Keratinocyte (primary cell): Measurements from ENCODE around the gene TNFRSF4. TPM values are rescaled to one million over a fixed set of nuclear protein-coding genes. Genes with fewer than 3 reads are reported as not detected.

Experiments used
- DNase-seq: peaks from one replicate; pipeline ENCODE4 v3.0.0-alpha.2; 2011; ENCODE audit warnings: low read depth, missing footprints, low spot score
- FAIRE-seq: peaks from 2 replicates; lab custom pipeline; 2011; peaks lifted over from hg19 to GRCh38; lab: Jason Lieb, UNC
- H2AFZ ChIP-seq: 2 replicates; pipeline ENCODE4 v1.6.0; 2012; ENCODE audit warnings: low read length, control low read depth, inconsistent platforms; ENCODE audit not compliant: control insufficient read depth
- H3K27ac ChIP-seq: 2 replicates; pipeline ENCODE4 v1.5.1; 2011; ENCODE audit warnings: low read length; ENCODE audit not compliant: control insufficient read depth, insufficient read depth
- H3K27me3 ChIP-seq: 3 replicates; pipeline ENCODE4 v1.6.0; 2011; ENCODE audit warnings: low read length; ENCODE audit not compliant: control insufficient read depth, insufficient read depth; ENCODE audit errors: extremely low read depth
- H3K36me3 ChIP-seq, 2 experiments: 2 replicates in 1 of 2; 3 replicates in 1 of 2; pipeline ENCODE4 v1.5.1; 2011; ENCODE audit warnings: low read length in 2 of 2, mild to moderate bottlenecking in 1 of 2; ENCODE audit not compliant: control insufficient read depth in 2 of 2, insufficient read depth in 2 of 2; ENCODE audit errors: extremely low read depth in 1 of 2
- H3K4me1 ChIP-seq: 3 replicates; pipeline ENCODE4 v1.5.1; 2011; ENCODE audit warnings: low read length; ENCODE audit not compliant: control insufficient read depth, insufficient read depth; ENCODE audit errors: extremely low read depth
- H3K4me2 ChIP-seq: 3 replicates; pipeline ENCODE4 v1.6.0; 2011; ENCODE audit warnings: low read depth, low read length; ENCODE audit not compliant: control insufficient read depth, insufficient read depth; ENCODE audit errors: extremely low read depth
- H3K4me3 ChIP-seq, 3 experiments: fragments of 200-600 bp in 1 of 3; sonication (generic) in 1 of 3; 2 replicates in 2 of 3; 3 replicates in 1 of 3; pipeline ENCODE4 v1.5.1; 2011 to 2016; ENCODE audit warnings: low read length in 3 of 3, mild to moderate bottlenecking in 3 of 3, control low read depth in 2 of 3, inconsistent platforms in 1 of 3, low read depth in 1 of 3, mixed read lengths in 1 of 3, mixed run types in 1 of 3, moderate library complexity in 1 of 3; ENCODE audit not compliant: control insufficient read depth in 2 of 3, insufficient read depth in 2 of 3; ENCODE audit errors: extremely low read depth in 1 of 3
- H3K79me2 ChIP-seq: 2 replicates; pipeline ENCODE4 v1.6.0; 2012; ENCODE audit warnings: low read length; ENCODE audit not compliant: control insufficient read depth, insufficient read depth
- H3K9ac ChIP-seq: 3 replicates; pipeline ENCODE4 v1.6.0; 2011; ENCODE audit warnings: low read length; ENCODE audit not compliant: control insufficient read depth, insufficient read depth; ENCODE audit errors: extremely low read depth
- H3K9me1 ChIP-seq: 3 replicates; pipeline ENCODE4 v1.6.0; 2011; ENCODE audit warnings: low read length; ENCODE audit not compliant: control insufficient read depth, insufficient read depth; ENCODE audit errors: extremely low read depth
- H3K9me3 ChIP-seq: 2 replicates; pipeline ENCODE4 v1.5.1; 2012; ENCODE audit warnings: low read depth, low read length; ENCODE audit not compliant: control insufficient read depth
- H4K20me1 ChIP-seq: 3 replicates; pipeline ENCODE4 v1.6.0; 2011; ENCODE audit warnings: low read length; ENCODE audit not compliant: control insufficient read depth, insufficient read depth; ENCODE audit errors: extremely low read depth
- EZH2 ChIP-seq: IDR thresholded peaks from one replicate; pipeline ENCODE4 v1.6.1; 2012; ENCODE audit warnings: inconsistent platforms, mild to moderate bottlenecking, low read length, moderate library complexity
- dilution Hi-C: fragments of 300-500 bp; cut with MboI; formaldehyde crosslinking; loops from one replicate; pipeline ENCODE4 v1.7.0; 2020; ENCODE audit warnings: low sequenced_read_pairs; ENCODE audit not compliant: extremely low pct_ligation_motif_present
- polyA plus RNA-seq, 5 experiments: library from polyadenylated mRNA; depleted of rRNA in 3 of 5; stranded (reverse) in 3 of 5; stranded (forward) in 1 of 5; unstranded in 1 of 5; fragments of >200 nt; gene quantifications; 1 replicate in 1 of 5; 2 replicates in 3 of 5; 3 replicates in 1 of 5; pipeline versions ENCODE4 v1.2.1 to v1.2.3, GENCODE V29; 2011 to 2012; ENCODE audit warnings: missing spikeins in 2 of 5, low read depth in 1 of 5, low replicate concordance in 1 of 5
- TF ChIP-seq, protein P1 (sequence below), 3 experiments: IDR thresholded peaks in 1 of 3; conservative IDR thresholded peaks in 1 of 3; optimal IDR thresholded peaks in 1 of 3; 2 replicates in 2 of 3; 3 replicates in 1 of 3; pipeline versions ENCODE3 to v1.5.1; 2011; ENCODE audit warnings: low read length in 3 of 3, mild to moderate bottlenecking in 3 of 3, moderate library complexity in 2 of 3, control low read depth in 1 of 3, inconsistent platforms in 1 of 3; ENCODE audit not compliant: insufficient read depth in 2 of 3; ENCODE audit errors: extremely low read depth in 1 of 3

The TNFRSF4 gene
- polyA plus RNA-seq, 1 donor (not counting 4 experiments of a cell fraction or from before 2014, with no cell fraction given): not detected

DNA sequence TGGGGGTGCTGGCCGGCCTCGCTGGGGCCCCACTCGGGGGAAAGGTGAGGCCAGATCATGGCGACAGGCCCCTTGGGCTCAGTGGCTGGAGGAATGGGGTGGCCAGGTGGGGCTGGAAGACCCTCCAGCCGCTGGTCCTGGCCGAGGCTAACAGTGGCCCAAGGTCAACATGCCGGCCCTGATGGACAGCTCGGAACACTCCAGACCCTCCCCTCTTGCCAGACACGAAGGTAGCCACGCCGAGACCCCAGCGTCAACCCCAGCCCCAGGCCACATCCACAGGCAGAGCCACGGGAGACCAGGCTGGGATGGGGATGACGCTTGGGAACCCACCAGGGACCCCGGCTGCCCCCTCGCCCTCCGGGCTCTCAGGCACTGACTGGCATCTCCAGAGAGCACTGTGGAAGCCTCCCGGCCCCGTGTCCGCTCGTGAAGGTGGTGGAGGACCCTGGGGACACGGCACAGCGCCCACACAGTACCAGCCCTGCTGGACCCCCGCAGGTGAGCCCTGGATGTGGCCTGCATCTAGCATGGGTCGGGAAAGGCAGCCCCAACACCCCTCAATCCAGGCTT is 33.5 kb upstream of the TNFRSF4 start:
- Histone ChIP-seq H3K27ac (no peak overlapping the region), H3K4me1 (peaks cover 8% of the 10 kb centered on the region), H3K9ac (no peak overlapping the region), H2AFZ (no peak overlapping the region), H3K27me3 (peaks cover 14% of the 10 kb centered on the region), H3K4me2 (no peak overlapping the region), H3K4me3 (no peak overlapping the region), H3K9me1 (no peaks in the 10 kb centered on the region), H4K20me1 (no peaks in the 10 kb centered on the region), H3K9me3 (no peaks in the 10 kb centered on the region), H3K79me2 (no peaks in the 10 kb centered on the region), H3K36me3 (no peaks in the 10 kb centered on the region)
- no peak for TF ChIP-seq EZH2
- TF ChIP-seq, protein P1, sequence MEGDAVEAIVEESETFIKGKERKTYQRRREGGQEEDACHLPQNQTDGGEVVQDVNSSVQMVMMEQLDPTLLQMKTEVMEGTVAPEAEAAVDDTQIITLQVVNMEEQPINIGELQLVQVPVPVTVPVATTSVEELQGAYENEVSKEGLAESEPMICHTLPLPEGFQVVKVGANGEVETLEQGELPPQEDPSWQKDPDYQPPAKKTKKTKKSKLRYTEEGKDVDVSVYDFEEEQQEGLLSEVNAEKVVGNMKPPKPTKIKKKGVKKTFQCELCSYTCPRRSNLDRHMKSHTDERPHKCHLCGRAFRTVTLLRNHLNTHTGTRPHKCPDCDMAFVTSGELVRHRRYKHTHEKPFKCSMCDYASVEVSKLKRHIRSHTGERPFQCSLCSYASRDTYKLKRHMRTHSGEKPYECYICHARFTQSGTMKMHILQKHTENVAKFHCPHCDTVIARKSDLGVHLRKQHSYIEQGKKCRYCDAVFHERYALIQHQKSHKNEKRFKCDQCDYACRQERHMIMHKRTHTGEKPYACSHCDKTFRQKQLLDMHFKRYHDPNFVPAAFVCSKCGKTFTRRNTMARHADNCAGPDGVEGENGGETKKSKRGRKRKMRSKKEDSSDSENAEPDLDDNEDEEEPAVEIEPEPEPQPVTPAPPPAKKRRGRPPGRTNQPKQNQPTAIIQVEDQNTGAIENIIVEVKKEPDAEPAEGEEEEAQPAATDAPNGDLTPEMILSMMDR (optimal IDR thresholded peaks at IDR 0.05 in 1 of 3, IDR thresholded peaks at IDR 0.05 in 1 of 3, conservative IDR thresholded peaks at IDR 0.05 in 1 of 3; ENCODE audit: extremely low read depth in 1 of 3, insufficient read depth in 2 of 3, low read length in 3 of 3): no peak
- DNase-seq: no peak
- FAIRE-seq: no peak
- dilution Hi-C loops: no loop called here

DNA sequence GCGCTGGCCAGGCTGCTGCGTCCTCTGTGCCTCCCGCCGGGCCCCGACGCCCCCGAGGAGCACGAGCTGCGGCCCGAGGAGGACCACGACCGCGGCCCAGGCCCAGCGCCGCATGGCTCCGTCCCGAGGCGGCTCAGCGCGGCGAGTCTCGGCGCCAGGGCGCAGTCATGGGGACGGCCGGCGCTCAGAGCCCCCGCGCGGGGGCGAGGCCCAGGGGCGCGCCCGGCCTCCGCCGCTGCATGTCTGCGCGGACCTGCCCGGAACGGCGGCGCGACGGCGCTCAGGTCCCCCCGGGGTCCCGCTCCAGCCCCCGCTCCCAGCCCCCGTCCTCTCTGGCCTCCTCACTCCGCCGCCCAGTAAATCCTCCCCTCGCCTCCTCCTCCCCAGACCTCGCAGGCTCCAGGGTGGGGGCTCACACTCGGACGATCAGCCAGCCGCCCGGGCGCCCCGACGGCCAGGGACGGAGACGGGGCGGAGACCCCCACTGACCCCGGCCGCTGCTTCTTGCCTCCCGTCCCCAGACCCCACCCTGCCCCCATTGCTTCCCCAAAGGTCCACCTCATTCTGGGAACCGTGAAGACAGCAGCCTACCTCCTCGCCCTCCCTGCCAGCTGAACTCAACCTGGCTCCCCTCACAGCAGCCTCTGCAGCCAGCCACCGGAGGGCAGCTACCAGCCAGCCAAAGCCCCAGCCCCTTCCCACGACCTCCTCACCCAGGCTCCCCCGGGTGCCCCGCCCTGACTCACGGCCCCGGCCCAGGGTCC is 32.8 kb upstream of the TNFRSF4 start, which contains the start of gene C1QTNF12:
TSS of gene C1QTNF12 (minus strand) at position 146 of the 764 bp plus-strand sequence. CDS start at position 114, 32 bp downstream.
- Histone ChIP-seq H3K27me3 (peaks cover 14% of the 10 kb centered on the region), H3K79me2 (no peaks in the 10 kb centered on the region), H3K36me3 (no peaks in the 10 kb centered on the region), H3K4me1 (peaks cover 8% of the 10 kb centered on the region), H3K9me1 (no peaks in the 10 kb centered on the region), H4K20me1 (no peaks in the 10 kb centered on the region), H2AFZ (no peak within 1 kb of the TSS), H3K27ac (no peak within 1 kb of the TSS), H3K4me3 (no peak within 1 kb of the TSS), H3K9me3 (no peaks in the 10 kb centered on the region), H3K4me2 (peak within 1 kb of the TSS; percentile 16), H3K9ac (no peak within 1 kb of the TSS)
- no peak for TF ChIP-seq EZH2
- TF ChIP-seq, protein P1 (optimal IDR thresholded peaks at IDR 0.05 in 1 of 3, IDR thresholded peaks at IDR 0.05 in 1 of 3, conservative IDR thresholded peaks at IDR 0.05 in 1 of 3; ENCODE audit: extremely low read depth in 1 of 3, insufficient read depth in 2 of 3, low read length in 3 of 3): no peak
- FAIRE-seq: no peak
- no peak for DNase-seq
- dilution Hi-C loops: no loop called here
